HEK293 (cell line): Measurements from ENCODE around the gene VEPH1.

Experiments
- AEBP2 ChIP-seq: fragments of 450-650 bp; formaldehyde crosslinking; IDR thresholded peaks from 2 replicates; pipeline ENCODE4 v1.5.1; 2016; ENCODE audit warnings: missing biosample characterization, missing genetic modification characterization, borderline replicate concordance
- ATF2 ChIP-seq: fragments of 450-650 bp; formaldehyde crosslinking; IDR thresholded peaks from 2 replicates; pipeline ENCODE4 v1.5.1; 2016; ENCODE audit warnings: missing biosample characterization, missing genetic modification characterization, low read depth
- KLF16 ChIP-seq: fragments of 450-650 bp; formaldehyde crosslinking; IDR thresholded peaks from 2 replicates; pipeline ENCODE4 v1.5.1; 2017; ENCODE audit warnings: missing biosample characterization, missing genetic modification characterization
- KLF8 ChIP-seq: fragments of 450-650 bp; formaldehyde crosslinking; IDR thresholded peaks from 2 replicates; pipeline ENCODE4 v1.5.1; 2016; ENCODE audit warnings: missing biosample characterization, missing genetic modification characterization
- KLF9 ChIP-seq: fragments of 450-650 bp; formaldehyde crosslinking; IDR thresholded peaks from 2 replicates; pipeline ENCODE4 v1.5.1; 2016; ENCODE audit warnings: missing biosample characterization, missing genetic modification characterization, low read depth
- OSR2 ChIP-seq: fragments of 450-650 bp; formaldehyde crosslinking; IDR thresholded peaks from 2 replicates; pipeline ENCODE4 v1.5.1; 2016; ENCODE audit warnings: missing biosample characterization, missing genetic modification characterization
- PRDM6 ChIP-seq: fragments of 450-650 bp; formaldehyde crosslinking; IDR thresholded peaks from 2 replicates; pipeline ENCODE4 v1.5.1; 2017; ENCODE audit warnings: missing biosample characterization, missing genetic modification characterization
- SALL2 ChIP-seq: fragments of 450-650 bp; formaldehyde crosslinking; IDR thresholded peaks from 2 replicates; pipeline ENCODE4 v1.5.0; 2017; ENCODE audit warnings: missing biosample characterization, mild to moderate bottlenecking, missing genetic modification characterization, borderline replicate concordance
- TCF7L2 ChIP-seq: IDR thresholded peaks from 2 replicates; pipeline ENCODE4 v1.6.1; 2011; ENCODE audit warnings: low read depth, mild to moderate bottlenecking, inconsistent platforms, low read length, moderate library complexity, borderline replicate concordance
- ZFP37 ChIP-seq: fragments of 450-650 bp; formaldehyde crosslinking; IDR thresholded peaks from 2 replicates; pipeline ENCODE4 v1.5.1; 2016; ENCODE audit warnings: missing biosample characterization, missing genetic modification characterization
- ZNF10 ChIP-seq: fragments of 450-650 bp; formaldehyde crosslinking; IDR thresholded peaks from 2 replicates; pipeline ENCODE4 v1.5.1; 2017; ENCODE audit warnings: missing biosample characterization, missing genetic modification characterization
- ZNF174 ChIP-seq: fragments of 450-650 bp; formaldehyde crosslinking; IDR thresholded peaks from 2 replicates; pipeline ENCODE4 v1.5.0; 2017; ENCODE audit warnings: missing biosample characterization, mild to moderate bottlenecking, missing genetic modification characterization
- ZNF175 ChIP-seq: fragments of 450-650 bp; formaldehyde crosslinking; IDR thresholded peaks from 2 replicates; pipeline ENCODE4 v1.5.1; 2016; ENCODE audit warnings: missing biosample characterization, missing genetic modification characterization
- ZNF24 ChIP-seq: fragments of 450-650 bp; formaldehyde crosslinking; IDR thresholded peaks from 2 replicates; pipeline ENCODE4 v1.5.1; 2016; ENCODE audit warnings: missing biosample characterization, missing genetic modification characterization
- ZNF274 ChIP-seq, 2 experiments: fragments of 200-500 bp in 1 of 2; fragments of 450-650 bp in 1 of 2; sonication (Bioruptor generic) in 1 of 2; formaldehyde crosslinking in 1 of 2; IDR thresholded peaks; 2 replicates each; pipeline versions ENCODE4 v1.5.1 to v1.6.1; 2014 to 2016; ENCODE audit warnings: borderline replicate concordance in 1 of 2, inconsistent platforms in 1 of 2, low read length in 1 of 2, missing biosample characterization in 1 of 2, missing genetic modification characterization in 1 of 2
- ZNF366 ChIP-seq: fragments of 450-650 bp; formaldehyde crosslinking; conservative IDR thresholded peaks from 2 replicates; pipeline ENCODE4 v1.5.1; 2016; ENCODE audit warnings: missing biosample characterization, missing genetic modification characterization
- ZNF501 ChIP-seq: fragments of 450-650 bp; formaldehyde crosslinking; IDR thresholded peaks from 2 replicates; pipeline ENCODE4 v1.5.1; 2016; ENCODE audit warnings: missing biosample characterization, missing genetic modification characterization
- ZNF558 ChIP-seq: fragments of 450-650 bp; formaldehyde crosslinking; IDR thresholded peaks from 2 replicates; pipeline ENCODE4 v1.5.1; 2016; ENCODE audit warnings: missing biosample characterization, missing genetic modification characterization
- ZNF571 ChIP-seq: fragments of 450-650 bp; formaldehyde crosslinking; IDR thresholded peaks from 2 replicates; pipeline ENCODE4 v1.5.0; 2017; ENCODE audit warnings: missing biosample characterization, missing genetic modification characterization
- ZNF639 ChIP-seq: fragments of 450-650 bp; formaldehyde crosslinking; IDR thresholded peaks from 2 replicates; pipeline ENCODE4 v1.5.1; 2016; ENCODE audit warnings: missing biosample characterization, missing genetic modification characterization
- ZNF654 ChIP-seq: fragments of 450-650 bp; formaldehyde crosslinking; IDR thresholded peaks from 2 replicates; pipeline ENCODE4 v1.5.1; 2016; ENCODE audit warnings: low read depth, missing biosample characterization, missing genetic modification characterization
- ZSCAN23 ChIP-seq: fragments of 450-650 bp; formaldehyde crosslinking; IDR thresholded peaks from 2 replicates; pipeline ENCODE4 v1.5.1; 2016; ENCODE audit warnings: missing biosample characterization, missing genetic modification characterization
- TF ChIP-seq, protein P1 (sequence below): fragments of 450-650 bp; formaldehyde crosslinking; IDR thresholded peaks from 2 replicates; pipeline ENCODE4 v1.5.1; 2016; ENCODE audit warnings: missing biosample characterization, missing genetic modification characterization
- TF ChIP-seq, protein P2 (sequence below): fragments of 450-650 bp; formaldehyde crosslinking; IDR thresholded peaks from 2 replicates; pipeline ENCODE4 v1.5.1; 2016; ENCODE audit warnings: missing biosample characterization, missing genetic modification characterization
- TF ChIP-seq, protein P3 (sequence below): fragments of 450-650 bp; formaldehyde crosslinking; conservative IDR thresholded peaks from 2 replicates; pipeline ENCODE4 v1.5.1; 2016; ENCODE audit warnings: low read depth, missing biosample characterization, missing genetic modification characterization

Gene VEPH1

GRCh38 chr3:157477441-157477840 lies 25.8 kb downstream of the VEPH1 start (continued):
- TF ChIP-seq, protein P1, sequence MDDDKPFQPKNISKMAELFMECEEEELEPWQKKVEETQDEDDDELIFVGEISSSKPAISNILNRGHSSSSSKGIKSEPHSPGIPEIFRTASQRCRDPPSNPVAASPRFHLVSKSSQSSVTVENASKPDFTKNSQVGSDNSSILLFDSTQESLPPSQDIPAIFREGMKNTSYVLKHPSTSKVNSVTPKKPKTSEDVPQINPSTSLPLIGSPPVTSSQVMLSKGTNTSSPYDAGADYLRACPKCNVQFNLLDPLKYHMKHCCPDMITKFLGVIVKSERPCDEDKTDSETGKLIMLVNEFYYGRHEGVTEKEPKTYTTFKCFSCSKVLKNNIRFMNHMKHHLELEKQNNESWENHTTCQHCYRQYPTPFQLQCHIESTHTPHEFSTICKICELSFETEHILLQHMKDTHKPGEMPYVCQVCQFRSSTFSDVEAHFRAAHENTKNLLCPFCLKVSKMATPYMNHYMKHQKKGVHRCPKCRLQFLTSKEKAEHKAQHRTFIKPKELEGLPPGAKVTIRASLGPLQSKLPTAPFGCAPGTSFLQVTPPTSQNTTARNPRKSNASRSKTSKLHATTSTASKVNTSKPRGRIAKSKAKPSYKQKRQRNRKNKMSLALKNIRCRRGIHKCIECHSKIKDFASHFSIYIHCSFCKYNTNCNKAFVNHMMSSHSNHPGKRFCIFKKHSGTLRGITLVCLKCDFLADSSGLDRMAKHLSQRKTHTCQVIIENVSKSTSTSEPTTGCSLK (tag by site-specific recombination) = no peak
- TF ChIP-seq, protein P2, sequence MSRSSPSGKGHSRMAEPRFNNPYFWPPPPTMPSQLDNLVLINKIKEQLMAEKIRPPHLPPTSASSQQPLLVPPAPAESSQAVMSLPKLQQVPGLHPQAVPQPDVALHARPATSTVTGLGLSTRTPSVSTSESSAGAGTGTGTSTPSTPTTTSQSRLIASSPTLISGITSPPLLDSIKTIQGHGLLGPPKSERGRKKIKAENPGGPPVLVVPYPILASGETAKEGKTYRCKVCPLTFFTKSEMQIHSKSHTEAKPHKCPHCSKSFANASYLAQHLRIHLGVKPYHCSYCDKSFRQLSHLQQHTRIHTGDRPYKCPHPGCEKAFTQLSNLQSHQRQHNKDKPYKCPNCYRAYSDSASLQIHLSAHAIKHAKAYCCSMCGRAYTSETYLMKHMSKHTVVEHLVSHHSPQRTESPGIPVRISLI (tag by site-specific recombination) = peak; percentile 96
- TF ChIP-seq AEBP2 (tag by site-specific recombination) (no peak), ZNF501 (tag by site-specific recombination) (no peak), ZNF174 (0 out of 2 replicates have a peak, but pooled peaks have one; percentile 30), ZNF366 (tag by site-specific recombination) (peak; percentile 91), ZNF10 (tag by site-specific recombination) (peak; percentile 64; the same call in 1 of the 2 replicates), KLF8 (peak; percentile 59; the same call in 1 of the 2 replicates), ZNF639 (peak; percentile 96), ATF2 (0 out of 2 replicates have a peak, but pooled peaks have one; percentile 10), ZNF175 (tag by site-specific recombination) (no peak), ZNF274 (IDR thresholded peaks at IDR 0.05; ENCODE audit: low read length) (no peak), ZNF274 (tag by site-specific recombination; IDR thresholded peaks at IDR 0.05; ENCODE audit: borderline replicate concordance) (no peak), SALL2 (tag by site-specific recombination) (no peak), TCF7L2 (no peak), KLF9 (tag by site-specific recombination) (peak; percentile 22; the same call in 1 of the 2 replicates), ZSCAN23 (tag by site-specific recombination) (0 out of 2 replicates have a peak, but pooled peaks have one; percentile 63), KLF16 (tag by site-specific recombination) (peak; percentile 67), ZNF654 (peak; percentile 9; the same call in 1 of the 2 replicates), ZFP37 (tag by site-specific recombination) (peak; percentile 86; the same call in 1 of the 2 replicates), OSR2 (tag by site-specific recombination) (peak; percentile 43; the same call in 1 of the 2 replicates), ZNF558 (peak; percentile 41; the same call in 1 of the 2 replicates), PRDM6 (tag by site-specific recombination) (peak; percentile 65), ZNF571 (tag by site-specific recombination) (no peak), ZNF24 (tag by site-specific recombination) (peak; percentile 90)
- TF ChIP-seq, protein P3, sequence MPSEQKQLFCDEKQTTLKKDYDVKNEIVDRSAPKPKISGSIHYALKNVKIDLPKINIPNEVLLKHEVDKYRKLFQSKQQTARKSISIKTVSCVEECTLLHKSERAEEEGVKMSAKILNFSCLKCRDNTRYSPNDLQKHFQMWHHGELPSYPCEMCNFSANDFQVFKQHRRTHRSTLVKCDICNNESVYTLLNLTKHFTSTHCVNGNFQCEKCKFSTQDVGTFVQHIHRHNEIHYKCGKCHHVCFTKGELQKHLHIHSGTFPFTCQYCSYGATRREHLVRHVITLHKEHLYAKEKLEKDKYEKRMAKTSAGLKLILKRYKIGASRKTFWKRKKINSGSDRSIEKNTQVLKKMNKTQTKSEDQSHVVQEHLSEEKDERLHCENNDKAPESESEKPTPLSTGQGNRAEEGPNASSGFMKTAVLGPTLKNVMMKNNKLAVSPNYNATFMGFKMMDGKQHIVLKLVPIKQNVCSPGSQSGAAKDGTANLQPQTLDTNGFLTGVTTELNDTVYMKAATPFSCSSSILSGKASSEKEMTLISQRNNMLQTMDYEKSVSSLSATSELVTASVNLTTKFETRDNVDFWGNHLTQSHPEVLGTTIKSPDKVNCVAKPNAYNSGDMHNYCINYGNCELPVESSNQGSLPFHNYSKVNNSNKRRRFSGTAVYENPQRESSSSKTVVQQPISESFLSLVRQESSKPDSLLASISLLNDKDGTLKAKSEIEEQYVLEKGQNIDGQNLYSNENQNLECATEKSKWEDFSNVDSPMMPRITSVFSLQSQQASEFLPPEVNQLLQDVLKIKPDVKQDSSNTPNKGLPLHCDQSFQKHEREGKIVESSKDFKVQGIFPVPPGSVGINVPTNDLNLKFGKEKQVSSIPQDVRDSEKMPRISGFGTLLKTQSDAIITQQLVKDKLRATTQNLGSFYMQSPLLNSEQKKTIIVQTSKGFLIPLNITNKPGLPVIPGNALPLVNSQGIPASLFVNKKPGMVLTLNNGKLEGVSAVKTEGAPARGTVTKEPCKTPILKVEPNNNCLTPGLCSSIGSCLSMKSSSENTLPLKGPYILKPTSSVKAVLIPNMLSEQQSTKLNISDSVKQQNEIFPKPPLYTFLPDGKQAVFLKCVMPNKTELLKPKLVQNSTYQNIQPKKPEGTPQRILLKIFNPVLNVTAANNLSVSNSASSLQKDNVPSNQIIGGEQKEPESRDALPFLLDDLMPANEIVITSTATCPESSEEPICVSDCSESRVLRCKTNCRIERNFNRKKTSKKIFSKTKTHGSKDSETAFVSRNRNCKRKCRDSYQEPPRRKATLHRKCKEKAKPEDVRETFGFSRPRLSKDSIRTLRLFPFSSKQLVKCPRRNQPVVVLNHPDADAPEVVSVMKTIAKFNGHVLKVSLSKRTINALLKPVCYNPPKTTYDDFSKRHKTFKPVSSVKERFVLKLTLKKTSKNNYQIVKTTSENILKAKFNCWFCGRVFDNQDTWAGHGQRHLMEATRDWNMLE (tag by site-specific recombination) = peak; percentile 45; the same call in 1 of the 2 replicates
